ES-I3 (cell line): Measurements from ENCODE around the gene AUTS2.

Experiments
- H3K36me3 ChIP-seq: 2 replicates; pipeline ENCODE4 v1.6.1; 2013; ENCODE audit warnings: mild to moderate bottlenecking, low read length, control low read depth, moderate library complexity; ENCODE audit not compliant: insufficient read depth
- H3K4me1 ChIP-seq: 2 replicates; pipeline ENCODE4 v1.6.1; 2013; ENCODE audit warnings: mild to moderate bottlenecking, control low read depth, low read length; ENCODE audit not compliant: insufficient read depth
- H3K9ac ChIP-seq: 2 replicates; pipeline ENCODE4 v1.6.1; 2013; ENCODE audit warnings: low read depth, mild to moderate bottlenecking, low read length, moderate library complexity
- H3K9me3 ChIP-seq: 2 replicates; pipeline ENCODE4 v1.6.1; 2013; ENCODE audit warnings: mild to moderate bottlenecking, low read length, moderate library complexity; ENCODE audit not compliant: control insufficient read depth, insufficient read depth

AUTS2 gene

GRCh38 chr7:70598976-70599375 is 1000.7 kb downstream of the AUTS2 start:
- Histone ChIP-seq H3K36me3 (no peaks in the 10 kb centered on the region), H3K9me3 (no peaks in the 10 kb centered on the region; the same call in 1 of the 2 replicates), H3K9ac (no peak overlapping the region), H3K4me1 (0 out of 2 replicates have a peak, but pooled peaks cover 4% of the 10 kb centered on the region)

DNA sequence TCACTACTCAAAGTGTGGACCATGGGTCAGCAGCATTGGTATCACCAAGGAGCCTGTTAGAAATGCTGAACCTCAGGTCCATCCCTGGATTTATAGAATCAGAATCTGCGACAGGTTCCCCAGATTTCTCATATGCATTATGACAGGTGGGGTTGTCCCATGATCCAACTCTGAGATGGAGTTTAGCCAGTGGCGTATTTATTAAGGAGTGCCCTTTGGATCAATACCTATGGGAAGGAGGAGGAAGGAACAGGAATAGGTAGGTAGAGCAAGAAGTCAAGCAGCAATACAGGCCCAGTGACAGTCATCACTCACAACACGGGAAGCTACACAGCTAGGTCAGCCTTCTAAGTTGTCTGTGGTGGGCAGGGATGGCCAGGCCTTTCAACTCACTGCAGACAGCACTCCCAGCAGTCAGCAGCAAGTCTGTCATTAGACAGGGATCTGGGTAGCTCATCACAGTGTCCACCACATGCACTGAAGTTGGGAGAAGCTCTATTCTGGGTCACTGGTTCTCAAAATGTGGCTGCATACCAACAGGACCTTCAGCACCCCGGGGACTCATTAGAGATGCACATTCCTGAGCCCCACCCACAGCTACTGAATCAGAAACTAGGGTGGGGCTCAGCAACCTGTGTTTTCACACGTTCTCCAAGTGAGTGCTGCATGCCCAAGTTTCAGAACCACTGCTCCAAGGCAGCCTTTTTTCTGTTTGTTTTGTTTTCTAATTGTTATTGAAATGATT is 1001.3 kb downstream of the AUTS2 start:
- Histone ChIP-seq H3K9ac (no peak overlapping the region), H3K36me3 (no peaks in the 10 kb centered on the region), H3K9me3 (no peaks in the 10 kb centered on the region; the same call in 1 of the 2 replicates)

GRCh38 chr7:70600993-70601392 is 1002.7 kb downstream of the AUTS2 start:
- Histone ChIP-seq H3K36me3 (no peaks in the 10 kb centered on the region), H3K9me3 (no peaks in the 10 kb centered on the region; the same call in 1 of the 2 replicates), H3K9ac (no peak overlapping the region), H3K4me1 (0 out of 2 replicates have a peak, but pooled peaks cover 4% of the 10 kb centered on the region)

More for the DNA sequence above, 1001.3 kb downstream of the AUTS2 start:
- 0 out of 2 replicates have a peak, but pooled peaks cover 4% of the 10 kb centered on the region for H3K4me1 ChIP-seq

DNA sequence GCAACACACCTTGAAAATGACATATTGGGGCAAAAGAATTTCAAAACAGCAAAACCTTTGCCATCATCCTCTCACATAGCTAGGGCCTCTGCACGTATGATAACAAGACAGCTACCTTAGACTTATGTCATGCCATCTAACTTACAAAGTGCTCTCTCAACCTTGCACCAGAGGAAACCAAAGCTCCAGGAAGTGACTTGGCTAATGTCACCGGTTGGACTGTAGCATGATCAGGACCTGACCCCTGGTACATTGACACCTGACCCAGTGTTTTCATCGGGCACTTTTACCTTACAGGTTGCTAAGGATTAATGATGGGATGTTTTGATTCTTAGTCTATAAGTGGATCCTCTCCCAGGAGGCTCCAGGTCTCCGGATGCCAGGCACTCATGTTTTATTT is 1003.8 kb downstream of the AUTS2 start:
- H3K36me3 ChIP-seq = no peaks in the 10 kb centered on the region
- no peaks in the 10 kb centered on the region; the same call in 1 of the 2 replicates for H3K9me3 ChIP-seq

DNA sequence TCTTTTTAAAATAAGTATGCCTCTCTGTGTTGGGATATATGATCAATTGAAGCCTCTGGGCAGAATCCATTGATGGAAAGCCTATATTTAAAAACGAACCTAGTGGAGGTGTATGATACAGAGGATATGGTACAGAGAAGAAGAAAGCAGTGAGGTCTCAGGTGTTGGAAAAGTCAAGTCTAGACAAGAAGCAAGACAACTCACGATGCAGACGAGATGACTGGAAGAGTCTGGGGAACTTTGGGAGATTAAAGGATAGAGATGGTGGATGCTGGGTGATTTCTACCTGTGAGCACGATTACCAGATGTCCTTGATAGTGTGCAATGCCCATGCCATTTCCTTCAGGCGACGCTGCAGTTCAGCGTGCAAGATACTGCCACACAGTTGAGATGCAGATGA is 1009.0 kb downstream of the AUTS2 start:
- H3K9me3 ChIP-seq = no peaks in the 10 kb centered on the region; the same call in 1 of the 2 replicates
- no peaks in the 10 kb centered on the region for H3K4me1 ChIP-seq
- H3K36me3 ChIP-seq = no peaks in the 10 kb centered on the region
- H3K9ac ChIP-seq = no peak overlapping the region

More for the DNA sequence above, 1003.8 kb downstream of the AUTS2 start:
- 0 out of 2 replicates have a peak, but pooled peaks cover 4% of the 10 kb centered on the region for H3K4me1 ChIP-seq
- no peak overlapping the region for H3K9ac ChIP-seq

DNA sequence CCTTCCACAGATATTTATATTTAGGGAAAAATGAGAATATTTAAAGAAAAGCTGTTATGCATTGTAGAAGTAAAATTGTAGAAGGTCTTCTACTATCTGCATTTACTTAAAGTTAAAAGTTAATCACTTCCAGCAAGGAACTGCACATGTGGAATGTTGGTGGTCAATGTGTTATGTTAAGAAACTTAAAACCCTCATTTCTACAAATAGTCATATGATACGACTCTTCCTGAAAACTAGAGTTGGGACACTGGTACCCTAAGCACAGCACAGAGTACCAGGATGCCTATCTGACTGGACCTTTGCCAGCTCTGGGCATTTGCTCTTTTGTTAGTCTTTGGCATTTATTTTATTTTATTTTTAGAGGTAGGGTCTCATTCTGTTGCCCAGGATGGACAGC is 1009.5 kb downstream of the AUTS2 start:
- no peaks in the 10 kb centered on the region for H3K9me3 ChIP-seq
- H3K36me3 ChIP-seq = no peaks in the 10 kb centered on the region
- H3K9ac ChIP-seq = no peak overlapping the region
- H3K4me1 ChIP-seq = no peaks in the 10 kb centered on the region

DNA sequence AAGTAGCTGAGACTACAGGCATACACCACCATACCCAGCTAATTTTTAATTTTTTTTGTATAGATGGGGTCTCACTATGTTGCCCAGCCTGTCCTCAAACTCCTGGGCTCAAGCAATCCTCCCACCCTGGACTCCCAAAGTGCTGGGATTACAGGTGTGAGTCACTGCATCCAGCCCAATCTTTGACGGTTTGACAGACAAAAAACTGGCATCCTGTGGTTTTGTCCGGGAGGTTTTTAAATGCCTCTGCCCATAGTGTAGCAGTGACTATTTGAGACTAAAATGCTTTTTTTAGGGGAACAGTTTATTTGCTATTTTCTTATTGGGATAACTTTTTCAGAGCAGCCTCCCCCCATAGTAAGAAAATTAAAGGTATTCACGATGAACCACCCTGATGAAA is 1010.0 kb downstream of the AUTS2 start:
- no peaks in the 10 kb centered on the region for H3K9me3 ChIP-seq
- no peaks in the 10 kb centered on the region for H3K36me3 ChIP-seq
- H3K4me1 ChIP-seq = no peaks in the 10 kb centered on the region
- no peak overlapping the region for H3K9ac ChIP-seq

DNA sequence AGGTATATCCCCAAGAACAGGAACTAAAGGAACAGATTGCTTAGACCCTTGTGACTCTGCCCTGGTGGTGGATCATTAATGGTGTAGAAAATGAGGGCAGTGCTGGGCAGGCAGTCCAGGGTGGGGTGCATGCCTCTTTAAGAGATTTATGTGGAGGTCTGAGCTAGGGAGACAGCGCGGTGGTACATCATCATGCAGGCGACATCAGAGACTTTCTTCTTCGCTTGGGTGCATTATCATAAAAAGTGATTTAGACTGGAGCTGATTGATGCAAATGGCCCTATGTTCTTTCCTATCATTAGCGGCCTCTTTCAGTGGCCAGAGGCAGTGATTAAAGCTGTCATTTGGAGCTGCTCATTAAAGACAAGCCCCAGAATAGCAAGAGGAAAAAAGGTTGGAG is 1014.5 kb downstream of the AUTS2 start:
- Histone ChIP-seq H3K4me1 (no peaks in the 10 kb centered on the region), H3K9me3 (no peaks in the 10 kb centered on the region), H3K9ac (no peak overlapping the region), H3K36me3 (no peaks in the 10 kb centered on the region)

GRCh38 chr7:70614237-70615045 is 1016.2 kb downstream of the AUTS2 start:
- Histone ChIP-seq H3K36me3 (no peaks in the 10 kb centered on the region), H3K9ac (no peak overlapping the region), H3K9me3 (no peaks in the 10 kb centered on the region), H3K4me1 (peaks cover 2% of the 10 kb centered on the region; the same call in 1 of the 2 replicates)

DNA sequence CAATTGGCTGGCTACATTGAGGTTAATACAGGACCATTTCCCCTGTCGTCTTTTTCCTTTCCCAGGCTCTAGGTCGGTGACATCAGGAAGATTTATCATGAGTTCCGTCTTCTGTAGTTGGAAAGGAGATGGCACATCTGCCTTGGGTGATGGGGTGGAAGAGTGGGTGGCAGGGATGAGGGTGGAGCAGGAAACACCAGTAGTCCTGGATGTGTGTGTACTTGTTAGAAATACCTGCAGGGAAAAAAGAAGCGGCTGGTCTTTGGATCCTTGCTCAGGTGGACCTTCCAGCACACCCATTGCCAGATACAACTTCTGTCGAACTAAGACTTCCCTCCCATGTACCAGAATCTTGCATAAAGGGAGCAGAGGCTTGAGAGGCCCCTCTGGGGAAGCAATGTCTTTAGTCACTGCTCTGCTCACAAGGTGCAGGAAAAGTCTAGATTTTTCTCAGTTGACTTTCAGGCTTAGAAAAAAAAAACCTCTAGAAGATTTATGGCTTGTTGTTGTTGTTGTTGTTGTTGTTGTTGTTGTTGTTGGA is 1016.9 kb downstream of the AUTS2 start:
- Histone ChIP-seq H3K9ac (no peak overlapping the region), H3K36me3 (no peaks in the 10 kb centered on the region), H3K4me1 (peaks cover 9% of the 10 kb centered on the region; the same call in 1 of the 2 replicates), H3K9me3 (no peaks in the 10 kb centered on the region)

GRCh38 chr7:70616211-70616610 is 1017.9 kb downstream of the AUTS2 start:
- Histone ChIP-seq H3K9ac (no peak overlapping the region), H3K4me1 (peaks cover 14% of the 10 kb centered on the region; the same call in 1 of the 2 replicates), H3K9me3 (no peaks in the 10 kb centered on the region), H3K36me3 (no peaks in the 10 kb centered on the region)

- no peak overlapping the region for H3K9ac ChIP-seq
- peaks cover 14% of the 10 kb centered on the region; the same call in 1 of the 2 replicates for H3K4me1 ChIP-seq
- no peaks in the 10 kb centered on the region for H3K36me3 ChIP-seq
- H3K9me3 ChIP-seq = no peaks in the 10 kb centered on the region
Observed at GRCh38 chr7:70616821-70617220, 1018.5 kb downstream of the AUTS2 start.

GRCh38 chr7:70618020-70618551 is 1019.8 kb downstream of the AUTS2 start:
- H3K9me3 ChIP-seq = no peaks in the 10 kb centered on the region
- H3K4me1 ChIP-seq = peaks cover 14% of the 10 kb centered on the region; the same call in 1 of the 2 replicates
- no peaks in the 10 kb centered on the region for H3K36me3 ChIP-seq
- H3K9ac ChIP-seq = no peak overlapping the region

DNA sequence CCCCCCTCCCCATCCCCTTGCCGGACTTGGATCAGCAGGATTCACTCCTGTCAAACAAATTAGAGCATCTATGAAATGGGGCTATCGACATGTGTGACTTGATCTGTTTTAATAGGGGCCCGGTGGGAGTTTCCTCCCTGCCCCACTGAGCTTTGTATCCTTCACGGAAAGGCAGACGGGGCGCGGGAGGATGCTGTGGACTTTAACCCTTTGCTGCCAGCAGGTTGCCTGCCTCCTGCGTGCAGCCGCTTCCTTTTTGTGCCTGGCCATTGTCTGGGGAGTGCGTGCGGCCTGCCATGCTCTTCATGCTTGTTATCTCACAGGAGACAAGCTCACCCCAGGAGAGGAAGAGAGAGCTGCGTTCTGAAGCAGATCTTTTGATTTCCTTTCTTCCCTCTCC is 1020.9 kb downstream of the AUTS2 start:
- no peaks in the 10 kb centered on the region for H3K36me3 ChIP-seq
- no peaks in the 10 kb centered on the region for H3K9me3 ChIP-seq
- no peak overlapping the region for H3K9ac ChIP-seq
- H3K4me1 ChIP-seq = peaks cover 14% of the 10 kb centered on the region; the same call in 1 of the 2 replicates
